SK-N-SH treated with all-trans-retinoic acid at 6 μM for 48 hours (cell line): ENCODE data around the gene OSBPL5.

Experiments used
- ATAC-seq: fragments of 200-7000 bp; cut with Tn5 transposase; 3 replicates; pipeline ENCODE4 v1.9.1; 2020; ENCODE audit warnings: mild to moderate bottlenecking, moderate library complexity
- BACH2 ChIP-seq: fragments of 250-450 bp; sonication (Bioruptor Pico); IDR thresholded peaks from 2 replicates; pipeline ENCODE4 v1.9.0; 2021; ENCODE audit warnings: mild to moderate bottlenecking, borderline replicate concordance
- ISL1 ChIP-seq: fragments of 250-450 bp; sonication (Bioruptor Pico); IDR thresholded peaks from 2 replicates; pipeline ENCODE4 v2.1.2; 2022; ENCODE audit warnings: mild to moderate bottlenecking, moderate library complexity
- PPARA ChIP-seq: fragments of 250-450 bp; sonication (Bioruptor Pico); IDR thresholded peaks from 2 replicates; pipeline ENCODE4 v1.5.0; 2020; ENCODE audit warnings: mild to moderate bottlenecking, borderline replicate concordance
- SNAI2 ChIP-seq: fragments of 250-450 bp; sonication (Bioruptor Pico); IDR thresholded peaks from 2 replicates; pipeline ENCODE4 v1.5.0; 2020; ENCODE audit warnings: mild to moderate bottlenecking, moderate library complexity
- ZC3H10 ChIP-seq: fragments of 250-450 bp; sonication (Bioruptor Pico); IDR thresholded peaks from 2 replicates; pipeline ENCODE4 v1.5.1; 2021; ENCODE audit warnings: mild to moderate bottlenecking, moderate library complexity
- ZFP3 ChIP-seq: fragments of 250-450 bp; sonication (Bioruptor Pico); IDR thresholded peaks from 2 replicates; pipeline ENCODE4 v1.5.0; 2020; ENCODE audit warnings: mild to moderate bottlenecking, moderate library complexity
- ZNF70 ChIP-seq: fragments of 450-650 bp; formaldehyde crosslinking; IDR thresholded peaks from 2 replicates; pipeline ENCODE4 v1.5.0; 2020; ENCODE audit warnings: mild to moderate bottlenecking, moderate library complexity
- ZNF8 ChIP-seq: fragments of 450-650 bp; formaldehyde crosslinking; IDR thresholded peaks from 2 replicates; pipeline ENCODE4 v1.5.0; 2020; ENCODE audit warnings: mild to moderate bottlenecking, moderate library complexity
- TF ChIP-seq, protein P1 (sequence below): fragments of 250-450 bp; sonication (Bioruptor Pico); IDR thresholded peaks from 2 replicates; pipeline ENCODE4 v1.8.0; 2020; ENCODE audit warnings: mild to moderate bottlenecking, moderate library complexity, borderline replicate concordance
- TF ChIP-seq, protein P2 (sequence below): fragments of 250-450 bp; sonication (Bioruptor Pico); IDR thresholded peaks from 2 replicates; pipeline ENCODE4 v1.5.0; 2020; ENCODE audit warnings: mild to moderate bottlenecking, moderate library complexity
- TF ChIP-seq, protein P3 (sequence below): fragments of 250-450 bp; sonication (Bioruptor Pico); IDR thresholded peaks from 2 replicates; pipeline ENCODE4 v1.5.1; 2020; ENCODE audit warnings: low read depth, mild to moderate bottlenecking, moderate library complexity
- TF ChIP-seq, protein P4 (sequence below): fragments of 250-450 bp; sonication (Bioruptor Pico); IDR thresholded peaks from 2 replicates; pipeline ENCODE4 v1.5.1; 2021; ENCODE audit warnings: mild to moderate bottlenecking, moderate library complexity

Gene OSBPL5

DNA sequence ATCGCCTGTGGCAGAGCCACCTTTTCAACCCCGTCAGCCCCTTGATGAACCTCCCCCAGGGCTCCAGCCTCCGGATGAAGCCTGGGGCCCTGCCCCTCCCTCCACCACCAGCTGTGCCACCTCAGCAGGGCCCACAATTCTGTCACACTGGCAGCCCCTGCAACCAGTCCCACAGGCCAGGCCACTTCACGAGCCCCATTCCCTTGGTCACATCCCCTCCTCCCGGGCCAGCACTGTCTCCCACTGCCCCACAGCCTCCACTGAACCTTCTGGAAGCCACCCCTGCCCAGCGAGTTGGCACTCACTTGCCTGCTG lies 19.9 kb downstream of the OSBPL5 start:
- no peak for ATAC-seq
- no peak for TF ChIP-seq ZC3H10 (CRISPR knock-in tag)
- TF ChIP-seq, protein P1, sequence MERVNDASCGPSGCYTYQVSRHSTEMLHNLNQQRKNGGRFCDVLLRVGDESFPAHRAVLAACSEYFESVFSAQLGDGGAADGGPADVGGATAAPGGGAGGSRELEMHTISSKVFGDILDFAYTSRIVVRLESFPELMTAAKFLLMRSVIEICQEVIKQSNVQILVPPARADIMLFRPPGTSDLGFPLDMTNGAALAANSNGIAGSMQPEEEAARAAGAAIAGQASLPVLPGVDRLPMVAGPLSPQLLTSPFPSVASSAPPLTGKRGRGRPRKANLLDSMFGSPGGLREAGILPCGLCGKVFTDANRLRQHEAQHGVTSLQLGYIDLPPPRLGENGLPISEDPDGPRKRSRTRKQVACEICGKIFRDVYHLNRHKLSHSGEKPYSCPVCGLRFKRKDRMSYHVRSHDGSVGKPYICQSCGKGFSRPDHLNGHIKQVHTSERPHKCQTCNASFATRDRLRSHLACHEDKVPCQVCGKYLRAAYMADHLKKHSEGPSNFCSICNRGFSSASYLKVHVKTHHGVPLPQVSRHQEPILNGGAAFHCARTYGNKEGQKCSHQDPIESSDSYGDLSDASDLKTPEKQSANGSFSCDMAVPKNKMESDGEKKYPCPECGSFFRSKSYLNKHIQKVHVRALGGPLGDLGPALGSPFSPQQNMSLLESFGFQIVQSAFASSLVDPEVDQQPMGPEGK (CRISPR knock-in tag) = no peak
- no peak for TF ChIP-seq ZNF70 (CRISPR knock-in tag)
- no peak for TF ChIP-seq ZFP3 (CRISPR knock-in tag)

DNA sequence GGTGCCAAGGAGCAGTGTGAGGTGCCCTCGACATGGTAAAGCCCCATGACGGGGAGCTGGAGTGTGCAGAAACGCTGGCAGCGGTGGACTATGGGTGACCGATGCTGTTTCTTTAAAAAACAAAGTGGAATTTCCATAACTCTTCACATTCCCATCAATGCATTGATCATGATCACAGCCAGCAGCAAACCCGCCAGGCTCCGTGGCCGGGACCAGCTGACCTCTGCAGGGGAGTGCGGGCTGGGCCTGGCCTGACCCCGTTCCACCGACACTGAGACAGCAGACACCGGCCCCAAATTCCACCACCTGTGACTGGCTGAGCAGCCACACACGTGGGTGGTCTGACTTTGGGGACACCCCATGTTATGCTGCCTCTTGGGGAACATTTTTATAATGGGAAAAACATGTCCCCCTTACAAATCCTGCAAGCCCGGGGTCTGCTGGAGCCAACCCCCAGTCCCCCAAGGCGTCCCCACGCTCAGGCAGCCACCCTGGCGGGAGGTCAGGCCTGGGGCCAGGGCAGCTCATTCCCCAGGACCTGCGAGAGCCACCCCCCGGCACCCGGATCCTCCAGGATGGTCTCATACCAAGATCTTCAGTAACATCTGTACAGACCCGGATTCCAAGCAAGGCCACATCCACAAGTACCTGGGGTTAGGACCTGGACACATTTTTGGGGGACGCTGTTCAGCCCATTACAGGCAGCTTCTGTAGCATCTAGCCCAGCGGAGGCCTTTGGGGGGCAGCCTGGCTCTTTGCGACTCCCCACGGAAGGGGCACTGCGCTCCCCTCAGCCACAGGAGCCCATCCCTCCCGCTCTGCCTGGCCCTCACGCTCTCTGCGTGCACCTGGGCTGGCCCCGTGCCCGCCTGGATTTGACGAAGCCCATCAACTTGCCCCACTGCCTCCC lies 20.6 kb downstream of the OSBPL5 start:
- TF ChIP-seq, protein P2, sequence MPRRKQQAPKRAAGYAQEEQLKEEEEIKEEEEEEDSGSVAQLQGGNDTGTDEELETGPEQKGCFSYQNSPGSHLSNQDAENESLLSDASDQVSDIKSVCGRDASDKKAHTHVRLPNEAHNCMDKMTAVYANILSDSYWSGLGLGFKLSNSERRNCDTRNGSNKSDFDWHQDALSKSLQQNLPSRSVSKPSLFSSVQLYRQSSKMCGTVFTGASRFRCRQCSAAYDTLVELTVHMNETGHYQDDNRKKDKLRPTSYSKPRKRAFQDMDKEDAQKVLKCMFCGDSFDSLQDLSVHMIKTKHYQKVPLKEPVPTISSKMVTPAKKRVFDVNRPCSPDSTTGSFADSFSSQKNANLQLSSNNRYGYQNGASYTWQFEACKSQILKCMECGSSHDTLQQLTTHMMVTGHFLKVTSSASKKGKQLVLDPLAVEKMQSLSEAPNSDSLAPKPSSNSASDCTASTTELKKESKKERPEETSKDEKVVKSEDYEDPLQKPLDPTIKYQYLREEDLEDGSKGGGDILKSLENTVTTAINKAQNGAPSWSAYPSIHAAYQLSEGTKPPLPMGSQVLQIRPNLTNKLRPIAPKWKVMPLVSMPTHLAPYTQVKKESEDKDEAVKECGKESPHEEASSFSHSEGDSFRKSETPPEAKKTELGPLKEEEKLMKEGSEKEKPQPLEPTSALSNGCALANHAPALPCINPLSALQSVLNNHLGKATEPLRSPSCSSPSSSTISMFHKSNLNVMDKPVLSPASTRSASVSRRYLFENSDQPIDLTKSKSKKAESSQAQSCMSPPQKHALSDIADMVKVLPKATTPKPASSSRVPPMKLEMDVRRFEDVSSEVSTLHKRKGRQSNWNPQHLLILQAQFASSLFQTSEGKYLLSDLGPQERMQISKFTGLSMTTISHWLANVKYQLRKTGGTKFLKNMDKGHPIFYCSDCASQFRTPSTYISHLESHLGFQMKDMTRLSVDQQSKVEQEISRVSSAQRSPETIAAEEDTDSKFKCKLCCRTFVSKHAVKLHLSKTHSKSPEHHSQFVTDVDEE (CRISPR knock-in tag) = no peak
- no peak for TF ChIP-seq SNAI2 (CRISPR knock-in tag)
- no peak for TF ChIP-seq BACH2 (CRISPR knock-in tag)
- TF ChIP-seq, protein P3, sequence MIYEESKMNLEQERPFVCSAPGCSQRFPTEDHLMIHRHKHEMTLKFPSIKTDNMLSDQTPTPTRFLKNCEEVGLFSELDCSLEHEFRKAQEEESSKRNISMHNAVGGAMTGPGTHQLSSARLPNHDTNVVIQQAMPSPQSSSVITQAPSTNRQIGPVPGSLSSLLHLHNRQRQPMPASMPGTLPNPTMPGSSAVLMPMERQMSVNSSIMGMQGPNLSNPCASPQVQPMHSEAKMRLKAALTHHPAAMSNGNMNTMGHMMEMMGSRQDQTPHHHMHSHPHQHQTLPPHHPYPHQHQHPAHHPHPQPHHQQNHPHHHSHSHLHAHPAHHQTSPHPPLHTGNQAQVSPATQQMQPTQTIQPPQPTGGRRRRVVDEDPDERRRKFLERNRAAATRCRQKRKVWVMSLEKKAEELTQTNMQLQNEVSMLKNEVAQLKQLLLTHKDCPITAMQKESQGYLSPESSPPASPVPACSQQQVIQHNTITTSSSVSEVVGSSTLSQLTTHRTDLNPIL (CRISPR knock-in tag) = no peak
- TF ChIP-seq ISL1 (CRISPR knock-in tag) = no peak
- TF ChIP-seq, protein P4, sequence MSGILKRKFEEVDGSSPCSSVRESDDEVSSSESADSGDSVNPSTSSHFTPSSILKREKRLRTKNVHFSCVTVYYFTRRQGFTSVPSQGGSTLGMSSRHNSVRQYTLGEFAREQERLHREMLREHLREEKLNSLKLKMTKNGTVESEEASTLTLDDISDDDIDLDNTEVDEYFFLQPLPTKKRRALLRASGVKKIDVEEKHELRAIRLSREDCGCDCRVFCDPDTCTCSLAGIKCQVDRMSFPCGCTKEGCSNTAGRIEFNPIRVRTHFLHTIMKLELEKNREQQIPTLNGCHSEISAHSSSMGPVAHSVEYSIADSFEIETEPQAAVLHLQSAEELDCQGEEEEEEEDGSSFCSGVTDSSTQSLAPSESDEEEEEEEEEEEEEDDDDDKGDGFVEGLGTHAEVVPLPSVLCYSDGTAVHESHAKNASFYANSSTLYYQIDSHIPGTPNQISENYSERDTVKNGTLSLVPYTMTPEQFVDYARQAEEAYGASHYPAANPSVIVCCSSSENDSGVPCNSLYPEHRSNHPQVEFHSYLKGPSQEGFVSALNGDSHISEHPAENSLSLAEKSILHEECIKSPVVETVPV (CRISPR knock-in tag) = no peak
- no peak for TF ChIP-seq ZNF70 (CRISPR knock-in tag)
- no peak for TF ChIP-seq ZFP3 (CRISPR knock-in tag)
- no peak for TF ChIP-seq ZC3H10 (CRISPR knock-in tag)
- TF ChIP-seq, all 23 proteins: peak for 0

DNA sequence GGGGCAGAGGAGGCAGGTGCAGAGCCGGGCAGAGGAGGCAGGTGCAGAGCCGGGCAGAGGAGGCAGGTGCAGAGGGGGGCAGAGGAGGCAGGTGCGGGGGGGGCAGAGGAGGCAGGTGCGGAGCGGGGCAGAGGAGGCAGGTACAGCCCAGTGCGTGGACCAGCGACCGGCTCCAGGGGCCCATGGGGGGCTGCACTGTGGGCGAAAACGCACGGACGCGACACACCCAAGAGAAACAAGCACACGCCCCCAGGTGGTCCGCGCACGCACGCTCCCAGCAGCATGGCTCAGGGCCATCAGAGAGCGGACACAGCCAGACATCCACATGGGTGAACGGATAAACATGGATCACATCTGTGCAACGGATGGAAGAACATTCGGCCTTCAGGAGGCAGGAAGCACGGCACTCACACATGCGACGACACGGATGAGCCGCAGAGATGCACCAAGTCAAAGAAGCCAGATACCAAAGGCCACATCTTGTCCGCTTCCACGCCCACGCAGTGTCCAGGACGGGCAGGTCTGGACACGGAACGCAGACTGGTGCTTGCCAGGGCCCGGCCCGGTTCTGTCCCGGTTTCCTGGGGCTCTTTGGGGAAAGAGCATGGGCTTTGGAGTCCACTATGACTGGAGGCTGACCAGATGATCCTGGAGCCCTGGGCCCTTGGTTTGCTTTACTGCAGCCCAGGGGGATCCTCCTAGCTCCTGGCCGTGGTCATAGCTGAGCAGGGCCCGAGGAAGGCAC lies 21.8 kb downstream of the OSBPL5 start:
- TF ChIP-seq PPARA (CRISPR knock-in tag) (no peak), ZNF8 (CRISPR knock-in tag) (no peak), BACH2 (CRISPR knock-in tag) (no peak)
- TF ChIP-seq, protein P2 (CRISPR knock-in tag) = no peak
- TF ChIP-seq, protein P4 (CRISPR knock-in tag) = no peak
- ATAC-seq = no peak

More for the DNA sequence above, 20.6 kb downstream of the OSBPL5 start:
- ATAC-seq = no peak
